Measurements from ENCODE around the gene PPT1. TPM values are rescaled to one million over a fixed set of nuclear protein-coding genes. Genes with fewer than 3 reads are reported as not detected.

PPT1 gene
- polyA plus RNA-seq, 1 donor from 2014 or later: 64.6 TPM

DNA sequence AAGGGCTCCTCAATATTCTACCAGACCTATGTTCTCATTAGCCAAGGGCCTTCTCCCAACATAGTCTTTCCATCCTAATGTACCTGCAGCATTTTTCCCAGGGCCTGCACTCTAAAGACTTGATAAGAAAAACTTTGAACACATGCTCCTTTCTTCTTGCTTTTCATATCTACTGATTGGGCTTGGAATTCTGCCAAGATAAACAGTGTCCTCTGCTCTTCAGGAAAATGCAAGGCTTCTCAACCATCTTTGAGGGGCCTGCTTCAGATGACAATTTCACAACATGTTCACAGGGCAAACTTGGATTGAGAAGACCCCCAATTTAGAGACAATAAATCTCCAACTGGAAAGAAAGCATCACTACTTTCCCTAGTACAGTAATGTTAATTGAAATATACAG lies 25.8 kb upstream of the PPT1 start:
- no peaks in the 10 kb centered on the region for H4K20me1 ChIP-seq (ENCODE audit: insufficient read depth)
- no peaks in the 10 kb centered on the region for H3K36me3 ChIP-seq (ENCODE audit: insufficient read depth, low read length)
- H3K27me3 ChIP-seq (ENCODE audit: insufficient read depth, low read depth, low read length): no peaks in the 10 kb centered on the region
- H3K9me3 ChIP-seq (ENCODE audit: low read length): no peaks in the 10 kb centered on the region
- H3K27ac ChIP-seq (ENCODE audit: low read length): no peak overlapping the region
- no peak overlapping the region for H3K4me3 ChIP-seq (ENCODE audit: low read length)
- H2AFZ ChIP-seq (ENCODE audit: low read depth, low read length): no peak overlapping the region
- H3F3A ChIP-seq (ENCODE audit: insufficient read depth, low read length, poor library complexity, severe bottlenecking): no peaks in the 10 kb centered on the region
- H3K79me2 ChIP-seq (replicated peaks; ENCODE audit: insufficient read depth, low read length): no peaks in the 10 kb centered on the region
- H3K9ac ChIP-seq (ENCODE audit: low read length): no peak overlapping the region
- H3K9me2 ChIP-seq (ENCODE audit: insufficient read depth, low read length): no peaks in the 10 kb centered on the region
- TF ChIP-seq EP300 (conservative IDR thresholded peaks at IDR 0.05; ENCODE audit: poor library complexity, severe bottlenecking) (no peak), SMC3 (conservative IDR thresholded peaks at IDR 0.05; ENCODE audit: poor library complexity) (no peak), MXI1 (conservative IDR thresholded peaks at IDR 0.05; ENCODE audit: poor library complexity, severe bottlenecking) (no peak), RAD21 (conservative IDR thresholded peaks at IDR 0.05) (no peak), TAF1 (IDR thresholded peaks at IDR 0.05; ENCODE audit: low read depth) (no peak), POLR2AphosphoS5 (IDR thresholded peaks at IDR 0.05) (no peak), EZH2 (IDR thresholded peaks at IDR 0.05; ENCODE audit: borderline replicate concordance, insufficient read depth, low read length, poor library complexity, severe bottlenecking) (no peak)
- TF ChIP-seq, protein P1, sequence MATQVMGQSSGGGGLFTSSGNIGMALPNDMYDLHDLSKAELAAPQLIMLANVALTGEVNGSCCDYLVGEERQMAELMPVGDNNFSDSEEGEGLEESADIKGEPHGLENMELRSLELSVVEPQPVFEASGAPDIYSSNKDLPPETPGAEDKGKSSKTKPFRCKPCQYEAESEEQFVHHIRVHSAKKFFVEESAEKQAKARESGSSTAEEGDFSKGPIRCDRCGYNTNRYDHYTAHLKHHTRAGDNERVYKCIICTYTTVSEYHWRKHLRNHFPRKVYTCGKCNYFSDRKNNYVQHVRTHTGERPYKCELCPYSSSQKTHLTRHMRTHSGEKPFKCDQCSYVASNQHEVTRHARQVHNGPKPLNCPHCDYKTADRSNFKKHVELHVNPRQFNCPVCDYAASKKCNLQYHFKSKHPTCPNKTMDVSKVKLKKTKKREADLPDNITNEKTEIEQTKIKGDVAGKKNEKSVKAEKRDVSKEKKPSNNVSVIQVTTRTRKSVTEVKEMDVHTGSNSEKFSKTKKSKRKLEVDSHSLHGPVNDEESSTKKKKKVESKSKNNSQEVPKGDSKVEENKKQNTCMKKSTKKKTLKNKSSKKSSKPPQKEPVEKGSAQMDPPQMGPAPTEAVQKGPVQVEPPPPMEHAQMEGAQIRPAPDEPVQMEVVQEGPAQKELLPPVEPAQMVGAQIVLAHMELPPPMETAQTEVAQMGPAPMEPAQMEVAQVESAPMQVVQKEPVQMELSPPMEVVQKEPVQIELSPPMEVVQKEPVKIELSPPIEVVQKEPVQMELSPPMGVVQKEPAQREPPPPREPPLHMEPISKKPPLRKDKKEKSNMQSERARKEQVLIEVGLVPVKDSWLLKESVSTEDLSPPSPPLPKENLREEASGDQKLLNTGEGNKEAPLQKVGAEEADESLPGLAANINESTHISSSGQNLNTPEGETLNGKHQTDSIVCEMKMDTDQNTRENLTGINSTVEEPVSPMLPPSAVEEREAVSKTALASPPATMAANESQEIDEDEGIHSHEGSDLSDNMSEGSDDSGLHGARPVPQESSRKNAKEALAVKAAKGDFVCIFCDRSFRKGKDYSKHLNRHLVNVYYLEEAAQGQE (IDR thresholded peaks at IDR 0.05; ENCODE audit: borderline replicate concordance): no peak
- TF ChIP-seq, protein P2, sequence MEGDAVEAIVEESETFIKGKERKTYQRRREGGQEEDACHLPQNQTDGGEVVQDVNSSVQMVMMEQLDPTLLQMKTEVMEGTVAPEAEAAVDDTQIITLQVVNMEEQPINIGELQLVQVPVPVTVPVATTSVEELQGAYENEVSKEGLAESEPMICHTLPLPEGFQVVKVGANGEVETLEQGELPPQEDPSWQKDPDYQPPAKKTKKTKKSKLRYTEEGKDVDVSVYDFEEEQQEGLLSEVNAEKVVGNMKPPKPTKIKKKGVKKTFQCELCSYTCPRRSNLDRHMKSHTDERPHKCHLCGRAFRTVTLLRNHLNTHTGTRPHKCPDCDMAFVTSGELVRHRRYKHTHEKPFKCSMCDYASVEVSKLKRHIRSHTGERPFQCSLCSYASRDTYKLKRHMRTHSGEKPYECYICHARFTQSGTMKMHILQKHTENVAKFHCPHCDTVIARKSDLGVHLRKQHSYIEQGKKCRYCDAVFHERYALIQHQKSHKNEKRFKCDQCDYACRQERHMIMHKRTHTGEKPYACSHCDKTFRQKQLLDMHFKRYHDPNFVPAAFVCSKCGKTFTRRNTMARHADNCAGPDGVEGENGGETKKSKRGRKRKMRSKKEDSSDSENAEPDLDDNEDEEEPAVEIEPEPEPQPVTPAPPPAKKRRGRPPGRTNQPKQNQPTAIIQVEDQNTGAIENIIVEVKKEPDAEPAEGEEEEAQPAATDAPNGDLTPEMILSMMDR (IDR thresholded peaks at IDR 0.05; ENCODE audit: poor library complexity, severe bottlenecking): no peak
- H3K4me2 ChIP-seq (ENCODE audit: low read length): no peak overlapping the region

DNA sequence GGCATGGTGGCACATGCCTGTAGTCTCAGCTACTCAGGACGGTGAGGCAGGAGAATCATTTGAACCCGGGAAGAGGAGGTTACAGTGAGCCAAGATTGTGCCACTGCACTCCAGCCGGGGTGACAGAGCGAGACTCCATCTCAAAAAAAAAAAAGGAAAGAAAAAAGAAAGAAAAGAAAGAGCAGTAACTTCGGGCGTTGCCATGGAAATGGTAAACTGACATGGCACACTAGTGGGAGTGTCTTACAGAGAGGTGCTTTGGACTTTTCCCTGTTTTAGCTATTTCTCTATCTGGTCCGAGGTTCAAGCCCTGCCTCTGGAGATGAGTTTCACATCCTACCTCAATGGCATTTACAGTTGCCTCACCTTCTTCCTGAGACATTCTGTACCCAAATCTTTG lies 23.1 kb upstream of the PPT1 start:
- no peak overlapping the region for H3K4me2 ChIP-seq (ENCODE audit: low read length)
- peaks cover 3% of the 10 kb centered on the region for H3K27me3 ChIP-seq (ENCODE audit: insufficient read depth, low read depth, low read length)

More for the DNA sequence above, 23.1 kb upstream of the PPT1 start:
- Histone ChIP-seq H3K9ac (ENCODE audit: low read length) (no peak overlapping the region), H3K9me2 (ENCODE audit: insufficient read depth, low read length) (no peaks in the 10 kb centered on the region), H3K9me3 (ENCODE audit: low read length) (no peaks in the 10 kb centered on the region), H4K20me1 (ENCODE audit: insufficient read depth) (no peaks in the 10 kb centered on the region), H2AFZ (ENCODE audit: low read depth, low read length) (no peak overlapping the region), H3K4me3 (ENCODE audit: low read length) (no peak overlapping the region), H3K27ac (ENCODE audit: low read length) (no peak overlapping the region), H3K79me2 (replicated peaks; ENCODE audit: insufficient read depth, low read length) (no peaks in the 10 kb centered on the region), H3K36me3 (ENCODE audit: insufficient read depth, low read length) (no peaks in the 10 kb centered on the region), H3F3A (ENCODE audit: insufficient read depth, low read length, poor library complexity, severe bottlenecking) (no peaks in the 10 kb centered on the region)
- TF ChIP-seq EZH2 (IDR thresholded peaks at IDR 0.05; ENCODE audit: borderline replicate concordance, insufficient read depth, low read length, poor library complexity, severe bottlenecking) (no peak), POLR2AphosphoS5 (IDR thresholded peaks at IDR 0.05) (no peak), SMC3 (conservative IDR thresholded peaks at IDR 0.05; ENCODE audit: poor library complexity) (no peak), TAF1 (IDR thresholded peaks at IDR 0.05; ENCODE audit: low read depth) (no peak), EP300 (conservative IDR thresholded peaks at IDR 0.05; ENCODE audit: poor library complexity, severe bottlenecking) (no peak), RAD21 (conservative IDR thresholded peaks at IDR 0.05) (no peak), MXI1 (conservative IDR thresholded peaks at IDR 0.05; ENCODE audit: poor library complexity, severe bottlenecking) (no peak)
- TF ChIP-seq, protein P1 (IDR thresholded peaks at IDR 0.05; ENCODE audit: borderline replicate concordance): no peak
- TF ChIP-seq, protein P2 (IDR thresholded peaks at IDR 0.05; ENCODE audit: poor library complexity, severe bottlenecking): no peak
